GM10266 (cell line): ENCODE data around the gene KCNQ5.

ENCODE experiments used
- DNase-seq: peaks from one replicate; pipeline ENCODE4 v3.0.0; 2012; ENCODE audit errors: extremely low spot score
- TF ChIP-seq, protein P1 (sequence below): IDR thresholded peaks from 2 replicates; pipeline ENCODE4 v1.5.1; 2012; ENCODE audit warnings: mild to moderate bottlenecking, low read depth; ENCODE audit not compliant: control insufficient read depth, insufficient read depth; ENCODE audit errors: missing control alignments

Gene KCNQ5

DNA sequence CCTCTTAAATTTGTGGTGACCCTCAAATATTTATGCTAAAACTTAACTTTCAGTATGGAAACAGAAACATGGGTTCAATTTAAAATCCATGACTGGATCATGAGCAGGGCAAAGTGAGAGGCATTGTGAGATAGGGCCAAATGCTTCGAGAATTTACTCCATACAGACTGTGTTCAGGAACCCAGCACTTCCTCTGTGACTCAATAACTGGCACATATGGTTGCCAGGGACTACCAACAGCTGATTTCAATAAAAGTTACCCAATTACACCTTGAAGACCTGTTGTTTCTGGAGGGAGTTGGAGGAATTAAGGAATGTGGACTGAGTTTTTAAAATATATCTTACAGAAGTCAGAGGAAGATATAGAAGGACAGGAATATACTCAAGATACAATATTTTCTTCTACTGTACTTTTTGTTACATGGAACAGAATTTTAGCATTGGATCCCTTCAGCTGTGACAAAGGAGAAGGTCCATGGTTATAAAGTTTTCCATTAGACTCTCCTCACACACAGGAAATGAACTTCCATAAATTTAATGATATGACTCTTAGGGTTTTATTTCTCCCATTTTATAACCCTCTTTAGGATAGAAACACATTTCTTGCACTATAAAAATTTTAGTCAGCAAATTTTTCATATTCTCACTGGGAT, 344.9 kb downstream of the KCNQ5 start:
- TF ChIP-seq, protein P1, sequence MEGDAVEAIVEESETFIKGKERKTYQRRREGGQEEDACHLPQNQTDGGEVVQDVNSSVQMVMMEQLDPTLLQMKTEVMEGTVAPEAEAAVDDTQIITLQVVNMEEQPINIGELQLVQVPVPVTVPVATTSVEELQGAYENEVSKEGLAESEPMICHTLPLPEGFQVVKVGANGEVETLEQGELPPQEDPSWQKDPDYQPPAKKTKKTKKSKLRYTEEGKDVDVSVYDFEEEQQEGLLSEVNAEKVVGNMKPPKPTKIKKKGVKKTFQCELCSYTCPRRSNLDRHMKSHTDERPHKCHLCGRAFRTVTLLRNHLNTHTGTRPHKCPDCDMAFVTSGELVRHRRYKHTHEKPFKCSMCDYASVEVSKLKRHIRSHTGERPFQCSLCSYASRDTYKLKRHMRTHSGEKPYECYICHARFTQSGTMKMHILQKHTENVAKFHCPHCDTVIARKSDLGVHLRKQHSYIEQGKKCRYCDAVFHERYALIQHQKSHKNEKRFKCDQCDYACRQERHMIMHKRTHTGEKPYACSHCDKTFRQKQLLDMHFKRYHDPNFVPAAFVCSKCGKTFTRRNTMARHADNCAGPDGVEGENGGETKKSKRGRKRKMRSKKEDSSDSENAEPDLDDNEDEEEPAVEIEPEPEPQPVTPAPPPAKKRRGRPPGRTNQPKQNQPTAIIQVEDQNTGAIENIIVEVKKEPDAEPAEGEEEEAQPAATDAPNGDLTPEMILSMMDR: no peak
- no peak for DNase-seq

DNA sequence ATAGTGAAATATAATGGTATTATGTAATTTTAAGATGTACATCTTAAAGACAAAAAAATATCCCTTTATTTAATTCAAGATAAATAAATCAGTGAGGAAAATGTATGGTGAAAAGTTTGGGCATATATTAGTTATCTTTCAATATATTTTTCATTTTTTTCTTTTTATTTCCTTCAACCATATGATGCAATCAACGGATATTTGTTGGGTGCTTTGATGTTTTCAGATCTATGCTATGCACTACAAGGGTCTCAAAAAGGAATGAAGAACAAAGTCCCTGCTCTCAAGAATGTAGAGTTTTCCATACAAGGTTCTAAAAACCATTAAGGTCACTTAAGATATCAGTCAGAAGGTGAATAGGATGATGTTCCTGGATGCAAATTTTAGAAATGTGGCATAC, 345.5 kb downstream of the KCNQ5 start:
- no peak for DNase-seq
- TF ChIP-seq, protein P1: no peak

DNA sequence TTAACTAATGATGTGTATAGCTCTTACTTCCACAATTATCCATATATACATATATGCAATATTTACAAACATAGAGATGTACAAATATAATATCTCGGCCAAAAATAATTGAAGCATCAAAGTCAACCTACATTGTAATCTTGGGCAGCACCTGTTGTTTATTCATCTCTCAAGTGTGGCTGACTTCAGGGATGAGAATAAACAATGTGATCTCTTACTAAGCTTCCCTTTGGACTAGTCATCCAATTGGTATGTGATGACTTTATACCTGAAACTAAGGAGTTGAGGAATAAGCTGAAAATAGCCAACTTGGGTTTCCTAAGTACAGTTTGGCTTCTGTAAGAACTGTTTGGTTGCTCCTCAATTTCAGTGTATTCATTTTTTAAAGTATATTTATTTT, 346.8 kb downstream of the KCNQ5 start:
- TF ChIP-seq, protein P1: no peak
- DNase-seq: no peak

DNA sequence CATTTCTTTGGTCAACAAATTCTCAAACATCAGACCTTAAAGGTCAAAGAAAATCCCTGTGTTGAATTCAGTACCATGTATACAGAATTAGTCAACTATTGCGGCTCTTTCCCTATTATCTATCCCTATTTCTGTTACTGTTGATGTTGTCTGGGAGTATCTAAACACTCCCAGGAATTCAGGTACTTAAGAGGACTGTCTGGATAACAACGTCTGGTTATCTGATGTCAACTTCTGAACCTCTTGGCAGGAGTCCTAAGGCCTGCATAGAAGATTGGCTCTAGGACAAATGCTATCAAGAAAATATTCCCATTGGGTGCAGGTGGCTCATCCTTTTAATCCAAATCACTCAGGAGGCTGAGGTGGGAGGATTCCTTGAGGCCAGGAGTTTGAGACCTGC, 347.8 kb downstream of the KCNQ5 start:
- no peak for DNase-seq
- TF ChIP-seq, protein P1: no peak

DNA sequence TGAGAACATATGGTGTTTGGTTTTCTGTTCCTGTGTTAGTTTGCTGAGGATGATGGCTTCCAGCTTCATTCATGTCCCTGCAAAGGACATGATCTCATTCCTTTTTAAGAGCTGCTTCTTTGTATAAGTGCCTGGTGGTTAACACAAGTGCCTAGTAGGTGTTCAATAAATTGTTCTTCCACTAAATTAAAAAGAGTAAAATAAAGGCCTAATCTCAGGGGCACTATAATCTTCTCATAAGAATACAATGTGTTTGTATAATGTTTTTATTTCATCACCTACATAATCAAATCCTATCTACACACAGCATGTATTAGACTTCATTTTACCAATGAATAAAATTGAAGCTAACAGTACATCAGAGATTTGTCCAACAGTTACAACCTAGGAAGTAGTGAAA, 350.7 kb downstream of the KCNQ5 start:
- DNase-seq: no peak
- TF ChIP-seq, protein P1: no peak

DNA sequence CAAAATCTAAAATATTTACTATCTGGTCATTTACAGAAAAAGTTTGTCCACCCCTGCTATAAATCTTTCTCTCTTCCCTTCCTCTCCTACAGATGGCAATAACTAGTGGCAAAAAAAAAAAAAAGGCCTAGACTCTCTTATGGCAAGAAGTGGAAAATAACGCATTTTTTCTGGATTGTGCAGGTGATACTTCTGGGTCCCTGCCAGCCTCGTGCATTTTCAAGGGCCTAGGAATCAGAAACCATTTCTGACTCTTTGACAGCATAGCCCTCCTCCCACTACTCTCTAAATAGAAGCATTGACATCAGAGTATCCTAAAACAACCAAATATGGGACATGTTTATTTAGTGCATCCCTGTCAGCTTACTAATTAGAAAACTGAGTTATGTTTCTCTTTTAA, 352.4 kb downstream of the KCNQ5 start:
- TF ChIP-seq, protein P1: no peak
- no peak for DNase-seq

GRCh38 chr6:72975352-72975752, 353.5 kb downstream of the KCNQ5 start:
- TF ChIP-seq, protein P1: no peak
- DNase-seq: no peak
